ENCODE measurements around the gene XIRP2. TPM values are rescaled to one million over a fixed set of nuclear protein-coding genes. Genes with fewer than 3 reads are reported as not detected.

The XIRP2 gene
- total and polyA plus RNA-seq, 2 of the 13 experiments (the other 11 are each of a cell fraction or from before 2014, with no cell fraction given) = 0.04 to 0.05 TPM

- TF ChIP-seq ZNF207 (IDR thresholded peaks at IDR 0.05; ENCODE audit: borderline replicate concordance) (no peak), DMTF1 (CRISPR knock-in tag; IDR thresholded peaks at IDR 0.05) (no peak), SOX6 (IDR thresholded peaks at IDR 0.05) (no peak), SOX6 (CRISPR knock-in tag; IDR thresholded peaks at IDR 0.05) (no peak)
These were observed 44.2 kb upstream of the XIRP2 start (continued) for GRCh38 chr2:166844111-166844510.

GRCh38 chr2:166862468-166863132 is 25.7 kb upstream of the XIRP2 start:
- POLR2A ChIA-PET = no interaction called here
- WGBS (ENCODE audit: low lambda C conversion rate) = 2% methylated on average over 6 of the region's 6 CpGs
- Histone ChIP-seq H2AFZ (ENCODE audit: low read length) (no peak overlapping the region), H3K36me3 (replicated peaks in 1 of 2; ENCODE audit: control insufficient read depth in 1 of 2, insufficient read depth in 2 of 2, low read length in 2 of 2) (no peaks in the 10 kb centered on the region), H3K4me1 (ENCODE audit: insufficient read depth, low read length) (no peaks in the 10 kb centered on the region), H3K4me2 (ENCODE audit: low read depth, low read length) (no peak overlapping the region), H3K4me3 (replicated peaks in 1 of 3; ENCODE audit: insufficient read depth in 1 of 3, low read depth in 2 of 3, low read length in 3 of 3) (no peak overlapping the region), H4K20me1 (ENCODE audit: insufficient read depth, low read length) (no peaks in the 10 kb centered on the region), H3K27me3 (ENCODE audit: control insufficient read depth in 1 of 2, insufficient read depth in 2 of 2, low read length in 2 of 2) (no peaks in the 10 kb centered on the region), H3K9ac (ENCODE audit: insufficient read depth, low read depth, low read length) (no peak overlapping the region), H3K27ac (ENCODE audit: extremely low read length, insufficient read depth, low read length) (no peak overlapping the region), H3K9me3 (ENCODE audit: low read length) (no peaks in the 10 kb centered on the region), H3K79me2 (ENCODE audit: insufficient read depth, low read length) (no peaks in the 10 kb centered on the region)
- CTCF ChIA-PET (ENCODE audit: low intra/inter-chr PET ratio, low total read pairs) = no interaction called here
- intact Hi-C loops (cut with micrococcal nuclease; ENCODE audit: unreplicated experiment) = no loop called here
- DNase-seq (ENCODE audit: low spot score) (no peak), ATAC-seq (no peak), FAIRE-seq (no peak)
- no TSS peak for BruUV-seq (replicated peaks)
- in situ Hi-C loops (cut with HindIII; ENCODE audit: extremely low pct_ligation_motif_present, low pct_unique_long_range_greater_than_20kb) = no loop called here
- TF ChIP-seq SMAD9 (CRISPR knock-in tag; IDR thresholded peaks at IDR 0.05) = no peak
- TF ChIP-seq IRF1 (CRISPR knock-in tag; IDR thresholded peaks at IDR 0.05; ENCODE audit: low read depth) = no peak
- TF ChIP-seq RBAK (CRISPR knock-in tag; IDR thresholded peaks at IDR 0.05) = no peak
- no peak for TF ChIP-seq NR1H2 (CRISPR knock-in tag; IDR thresholded peaks at IDR 0.05; ENCODE audit: borderline replicate concordance, low read depth)
- TF ChIP-seq ZSCAN31 (CRISPR knock-in tag; IDR thresholded peaks at IDR 0.05; ENCODE audit: low read depth) = no peak
- no peak for TF ChIP-seq ZBTB34 (CRISPR knock-in tag; IDR thresholded peaks at IDR 0.05)
- TF ChIP-seq GTF3A (CRISPR knock-in tag; conservative IDR thresholded peaks at IDR 0.05) = no peak
- no peak for TF ChIP-seq ASH2L (IDR thresholded peaks at IDR 0.05; ENCODE audit: insufficient read length, low read depth, low read length)
- TF ChIP-seq GRHL1 (CRISPR knock-in tag; conservative IDR thresholded peaks at IDR 0.05) = no peak
- no peak for TF ChIP-seq MLLT10 (CRISPR knock-in tag; IDR thresholded peaks at IDR 0.05)
- TF ChIP-seq MTF2 (CRISPR knock-in tag; IDR thresholded peaks at IDR 0.05; ENCODE audit: borderline replicate concordance) = no peak
- no peak for TF ChIP-seq SP4 (CRISPR knock-in tag; IDR thresholded peaks at IDR 0.05)
- TF ChIP-seq KLF12 (CRISPR knock-in tag; IDR thresholded peaks at IDR 0.05; ENCODE audit: borderline replicate concordance) = no peak
- no peak for TF ChIP-seq TAF1 (CRISPR knock-in tag; IDR thresholded peaks at IDR 0.05)
